GM21447 (cell line): ENCODE results near the gene RPTOR.
"Not testable (repeated sequence)": the region's sequence is repeated elsewhere in the genome, so short reads cannot be mapped to it uniquely, and the experiment has no call there.

ENCODE experiments used
- ATAC-seq: cut with Tn5 transposase; IDR thresholded peaks from one replicate; pipeline ENCODE4 v1.9.1; 2021; ENCODE audit not compliant: unreplicated experiment

The RPTOR gene

DNA sequence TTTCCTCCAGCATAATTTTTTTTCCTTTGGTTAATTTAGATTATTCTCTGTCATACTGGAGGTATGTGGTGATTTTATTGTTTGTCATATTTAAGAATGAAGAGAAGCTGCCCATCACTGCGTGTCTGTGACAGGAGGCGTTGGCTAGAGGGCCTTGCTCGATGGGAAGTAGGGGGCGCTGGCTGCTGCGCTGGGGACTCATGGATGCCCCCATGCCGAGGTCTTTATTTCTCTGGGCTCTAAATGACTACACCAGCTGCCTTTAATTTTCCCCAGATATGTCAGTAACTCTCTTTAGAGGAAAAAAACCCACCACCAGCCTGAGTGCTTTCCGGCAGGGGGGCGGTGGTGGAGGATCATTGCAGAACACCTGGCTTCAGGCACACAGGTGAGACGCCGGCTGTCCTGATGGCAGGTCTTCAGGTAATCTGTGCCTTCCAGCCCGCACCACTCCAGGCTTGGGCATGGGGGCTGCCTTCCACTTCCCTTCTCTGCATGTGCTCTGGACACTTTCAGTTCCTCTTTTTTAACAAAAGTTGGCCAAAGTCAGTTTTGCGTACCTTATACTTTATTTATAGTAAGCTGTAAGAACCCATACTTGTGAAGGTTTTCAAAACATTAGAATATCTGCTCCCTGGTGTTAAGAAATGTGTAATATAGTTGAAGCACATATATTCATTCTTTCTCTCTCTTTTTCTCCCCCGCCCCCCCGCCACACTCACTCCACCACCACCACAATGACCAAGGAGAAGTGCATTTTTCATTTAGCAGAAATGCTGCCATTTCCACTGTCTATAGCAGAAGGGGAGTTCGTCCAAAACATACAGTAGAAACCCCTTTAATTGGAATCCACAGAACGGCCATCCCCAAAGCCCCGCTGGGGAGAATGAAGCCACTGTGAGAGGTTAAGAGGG is 192.7 kb downstream of the RPTOR start:
- ATAC-seq = peak; percentile 76

- no peak for ATAC-seq
These were observed 193.6 kb downstream of the RPTOR start for GRCh38 chr17:80738020-80738808.

- no peak for ATAC-seq
These were observed 194.5 kb downstream of the RPTOR start for GRCh38 chr17:80738987-80739730.

DNA sequence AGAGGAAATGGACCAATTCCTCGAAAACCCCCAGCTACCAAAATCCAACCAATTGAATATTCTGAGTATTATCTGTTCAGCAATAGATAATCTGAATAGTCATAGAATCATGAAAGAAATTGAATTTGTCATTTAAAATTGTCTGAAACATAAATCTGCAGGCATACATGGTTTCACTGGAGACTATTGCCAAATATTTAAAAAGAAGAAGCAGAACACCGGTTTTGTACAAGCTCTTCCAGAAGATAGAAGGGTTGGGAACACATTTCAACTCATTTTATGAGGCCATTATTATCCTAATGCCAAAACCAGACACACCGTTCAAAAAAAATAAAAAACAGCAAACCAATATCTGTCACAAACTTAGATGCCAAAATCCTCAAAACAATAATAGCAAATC is 195.5 kb downstream of the RPTOR start:
- ATAC-seq = no peak

- ATAC-seq = no peak
These were observed 197.5 kb downstream of the RPTOR start for GRCh38 chr17:80742091-80742490.

- no peak for ATAC-seq
These were observed 198.0 kb downstream of the RPTOR start for GRCh38 chr17:80742581-80743180.

GRCh38 chr17:80743181-80743771 is 198.6 kb downstream of the RPTOR start:
- ATAC-seq = no peak

GRCh38 chr17:80743973-80744372 is 199.3 kb downstream of the RPTOR start:
- not testable (repeated sequence) for ATAC-seq

- not testable (repeated sequence) for ATAC-seq
These were observed 200.1 kb downstream of the RPTOR start for GRCh38 chr17:80744725-80745124.

DNA sequence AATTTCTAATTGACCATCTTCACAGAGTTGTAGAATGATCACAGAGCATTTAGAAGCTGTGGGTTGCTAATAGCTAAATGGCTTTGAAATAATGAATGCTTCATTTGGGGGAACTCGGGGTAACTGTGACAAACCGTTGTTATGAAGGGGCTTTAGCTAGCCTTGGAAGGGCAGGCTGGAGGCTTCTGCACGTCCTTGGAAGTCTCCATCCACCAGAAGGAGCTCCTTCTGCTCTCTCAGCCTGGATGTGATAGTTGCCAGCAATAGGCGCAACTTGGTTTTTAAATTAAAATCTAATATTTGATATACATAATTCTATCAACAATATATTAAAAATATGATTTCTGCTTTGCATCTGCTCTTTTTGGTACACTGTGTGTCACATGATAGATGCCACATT is 200.5 kb downstream of the RPTOR start:
- ATAC-seq = no peak

- no peak for ATAC-seq
These were observed 201.8 kb downstream of the RPTOR start for GRCh38 chr17:80746262-80746935.

GRCh38 chr17:80747469-80747868 is 202.8 kb downstream of the RPTOR start:
- ATAC-seq = no peak

GRCh38 chr17:80749611-80750010 is 205.0 kb downstream of the RPTOR start:
- no peak for ATAC-seq

DNA sequence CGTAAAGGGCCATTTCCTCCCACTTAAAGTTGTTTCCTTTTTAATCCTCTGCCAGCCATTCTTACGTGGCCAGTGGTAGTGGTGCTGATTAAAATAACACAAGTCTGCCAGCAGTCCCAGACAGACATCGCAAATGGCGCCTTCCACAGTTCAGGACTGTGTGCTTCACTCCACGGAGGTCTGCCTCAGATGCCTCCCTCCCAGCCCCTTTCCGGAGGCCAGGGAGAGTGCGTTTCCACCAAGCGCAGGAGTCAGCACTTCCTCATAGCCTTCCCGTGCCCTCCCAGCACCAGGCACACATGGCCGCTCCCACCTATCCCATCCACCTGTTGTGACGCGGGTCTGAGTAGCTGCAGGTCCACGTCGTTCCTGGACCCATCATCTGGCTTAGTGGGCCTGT is 205.6 kb downstream of the RPTOR start:
- ATAC-seq = no peak

DNA sequence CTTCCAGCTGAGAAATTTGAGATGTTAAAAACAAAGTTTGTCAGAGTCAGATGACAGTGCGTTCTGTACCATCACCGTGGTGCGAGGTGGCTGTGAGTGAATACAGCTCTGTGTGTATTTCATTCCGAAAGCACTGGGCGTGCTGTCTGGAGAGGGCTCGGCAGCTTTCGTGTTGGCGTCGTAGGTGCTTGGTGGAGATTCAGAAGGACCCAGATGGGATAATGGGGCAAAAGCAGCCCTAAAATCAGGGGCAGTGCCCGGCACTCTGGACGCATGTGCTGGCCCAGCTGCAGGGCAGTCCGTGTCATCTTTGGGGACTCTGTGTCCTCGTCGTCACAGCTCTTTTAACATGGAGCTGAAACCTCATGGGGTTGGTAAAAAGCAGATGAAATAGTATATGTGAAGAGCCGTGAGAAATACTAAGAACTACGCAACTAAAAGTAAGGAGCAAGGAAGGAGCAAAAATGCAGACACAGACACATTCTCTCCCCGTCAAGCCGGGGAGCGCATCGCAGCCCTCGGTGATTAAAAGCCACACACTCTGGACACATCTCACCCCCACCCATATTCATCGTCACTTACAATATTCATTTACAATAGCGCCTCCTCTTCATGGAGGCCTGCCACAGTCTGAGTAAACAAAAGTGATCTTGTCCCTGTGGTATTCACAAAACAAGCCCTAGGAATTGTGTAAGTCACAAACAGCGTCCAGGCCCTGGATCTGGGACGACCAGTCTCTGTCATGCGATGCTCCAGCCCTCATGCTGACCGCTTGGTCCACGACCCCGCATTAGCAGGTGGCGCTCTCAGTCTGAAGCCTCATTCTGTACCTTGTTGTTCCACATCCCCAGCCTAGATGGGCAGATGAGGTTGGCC is 206.7 kb downstream of the RPTOR start:
- ATAC-seq = no peak

DNA sequence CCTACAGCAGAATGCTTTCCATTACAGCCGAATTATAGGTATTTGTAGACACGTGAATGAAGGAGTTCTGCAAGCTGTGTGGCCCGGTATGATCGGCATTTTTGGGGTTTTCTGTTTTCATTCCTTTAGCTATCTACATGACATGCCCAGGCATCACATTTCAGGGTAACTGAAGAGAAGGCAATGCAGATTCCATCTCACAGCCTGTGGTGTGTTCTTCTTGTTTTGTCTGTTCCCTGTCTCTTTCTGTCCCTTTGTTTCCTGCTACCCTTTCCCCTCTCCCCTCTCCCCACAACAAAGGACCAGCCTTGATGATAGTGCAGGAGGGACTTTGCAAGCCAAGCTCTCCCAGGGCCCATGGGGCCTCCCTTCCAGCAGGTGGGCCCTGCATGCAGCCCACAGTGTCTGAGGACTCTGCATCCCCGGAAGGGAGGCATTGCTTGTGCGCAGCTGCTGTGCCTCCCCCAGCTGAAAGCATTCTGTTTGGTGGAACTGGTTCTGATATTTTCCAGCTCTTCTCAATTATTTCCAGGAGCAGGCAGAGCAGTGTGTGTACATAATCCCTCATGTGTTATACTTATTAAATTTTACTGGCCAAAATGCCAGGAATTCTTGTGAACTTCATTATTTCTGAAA is 207.4 kb downstream of the RPTOR start:
- ATAC-seq = no peak

- ATAC-seq = no peak
These were observed 209.2 kb downstream of the RPTOR start for GRCh38 chr17:80753685-80754345.

DNA sequence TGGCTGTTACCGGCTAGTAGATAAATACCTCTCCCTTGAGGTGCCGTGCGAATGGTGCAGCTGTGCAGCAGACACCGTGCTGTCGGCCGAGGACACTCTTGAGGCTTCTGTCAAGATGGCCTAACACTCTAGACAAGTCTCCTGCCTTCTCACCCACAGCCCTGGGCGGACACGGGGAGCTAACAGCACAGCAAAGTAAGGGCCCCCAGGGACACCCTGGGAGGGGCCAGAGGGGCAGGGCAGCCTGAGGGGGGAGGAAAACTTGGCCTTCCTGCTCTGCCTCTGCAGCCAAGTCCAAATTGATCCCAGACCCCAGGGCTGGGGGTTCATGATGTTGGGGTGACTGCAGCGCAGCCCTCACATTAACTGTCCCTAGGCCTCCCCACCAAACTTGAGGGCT is 210.2 kb downstream of the RPTOR start:
- no peak for ATAC-seq
